ENCODE results near the gene AKNA. TPM values are rescaled to one million over a fixed set of nuclear protein-coding genes. Genes with fewer than 3 reads are reported as not detected.

AKNA gene
- total and polyA plus RNA-seq, 7 experiments from 2014 or later: 20.5 to 403 (median 347) TPM

- no peak for ATAC-seq
- peaks cover 61 to 71% of the 10 kb centered on the region in 2 donors for H3K4me1 ChIP-seq (ENCODE audit: control insufficient read depth in 2 of 2, insufficient read depth in 2 of 2, low read length in 2 of 2)
- H3K4me3 ChIP-seq (ENCODE audit: low read length): peak overlapping the region; percentile 63
- POLR2A ChIA-PET: interaction anchor here (0.7 to 33.2 kb wide), 7 partner anchors 8 to 227 kb away, joined by 3 to 978 read pairs (median 6); no protein-coding TSS in a partner anchor
- H3K36me3 ChIP-seq (ENCODE audit: control insufficient read depth in 2 of 3, insufficient read depth in 3 of 3, low read length in 3 of 3): peaks cover 0 to 18% (median 6%) of the 10 kb centered on the region in 3 experiments
- H3K4me1 Mint-ChIP-seq: peaks cover 62 to 79% (median 70%) of the 10 kb centered on the region in 7 donors
- no peaks in the 10 kb centered on the region for H3K27me3 ChIP-seq (ENCODE audit: control insufficient read depth in 2 of 2, insufficient read depth in 2 of 2, low read length in 2 of 2)
- H3K36me3 Mint-ChIP-seq: peaks cover 8 to 59% (median 16%) of the 10 kb centered on the region in 5 donors
- peak overlapping the region; percentile 89 to 100 (median 96) for H3K4me3 Mint-ChIP-seq
- H3K27me3 Mint-ChIP-seq: no peaks in the 10 kb centered on the region
- H3K27ac ChIP-seq (ENCODE audit: low read depth, low read length): peak overlapping the region; percentile 87
- DNase-seq: no peak
- H3K9me3 ChIP-seq (ENCODE audit: control insufficient read depth in 2 of 3, low read length in 3 of 3): no peaks in the 10 kb centered on the region
- peaks cover 0 to 4% (median 0%) of the 10 kb centered on the region in 11 donors for H3K9me3 Mint-ChIP-seq
- peak overlapping the region; percentile 88 to 100 (median 96) for H3K27ac Mint-ChIP-seq
- CTCF ChIA-PET: interaction anchor here (0.8 to 2.0 kb wide), 4 partner anchors 16 to 117 kb away, joined by 3 to 7 read pairs (median 4); no protein-coding TSS in a partner anchor
- intact Hi-C loops (cut with micrococcal nuclease): loop anchor here (5.0 to 10.0 kb wide), 6 partner anchors 223 to 1165 kb away; partner anchors contain the start of genes TMEM268 (in 2 of the 2), C9orf43 (in 1 of the 2), COL27A1 (in 1 of the 2) and FKBP15 (in 1 of the 2)
Measured at GRCh38 chr9:114389612-114390368, 2.0 kb upstream of the AKNA start.

DNA sequence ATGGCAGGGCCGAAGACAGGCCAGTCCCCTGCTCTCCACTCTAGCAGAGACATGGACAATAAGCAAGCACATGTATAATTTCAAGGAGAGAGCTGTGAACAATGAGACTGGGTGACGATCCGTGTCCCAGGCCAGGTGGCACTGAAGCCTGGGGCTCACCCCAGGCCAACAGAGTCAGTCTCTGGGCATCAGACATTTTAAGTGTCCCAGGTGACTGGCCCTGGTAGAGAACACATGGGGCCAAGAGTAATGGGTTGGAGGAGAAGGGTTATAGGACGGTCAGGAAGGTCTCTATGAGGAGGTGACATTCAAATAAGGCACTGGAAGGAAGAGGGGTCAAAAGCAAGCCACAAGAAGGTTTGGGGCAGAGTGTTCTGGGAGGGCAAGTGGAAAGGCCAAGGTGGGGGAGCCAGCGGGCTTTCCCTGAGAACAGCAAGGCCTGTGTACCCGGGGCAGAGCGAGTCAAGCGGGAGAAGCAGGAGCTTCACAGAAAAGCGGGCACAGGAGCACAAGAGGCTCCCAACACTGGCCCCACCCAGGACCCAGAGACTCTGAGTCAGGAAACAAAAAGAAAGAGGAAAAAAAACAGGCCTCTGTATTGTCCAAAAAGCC, 1.1 kb upstream of the AKNA start:
- ATAC-seq: no peak
- H3K4me1 ChIP-seq (ENCODE audit: control insufficient read depth in 2 of 2, insufficient read depth in 2 of 2, low read length in 2 of 2): peaks cover 64 to 71% of the 10 kb centered on the region in 2 donors
- Mint-ChIP-seq H3K4me3 (peak overlapping the region; percentile 89 to 100 (median 96)), H3K4me1 (peaks cover 62 to 78% (median 69%) of the 10 kb centered on the region in 7 donors), H3K36me3 (peaks cover 8 to 61% (median 18%) of the 10 kb centered on the region in 5 donors), H3K27ac (peak overlapping the region; percentile 88 to 100 (median 96)), H3K9me3 (peaks cover 0 to 4% (median 0%) of the 10 kb centered on the region in 11 donors), H3K27me3 (no peaks in the 10 kb centered on the region)
- no peaks in the 10 kb centered on the region for H3K9me3 ChIP-seq (ENCODE audit: control insufficient read depth in 2 of 3, low read length in 3 of 3)
- H3K27ac ChIP-seq (ENCODE audit: low read depth, low read length): peak overlapping the region; percentile 87
- H3K27me3 ChIP-seq (ENCODE audit: control insufficient read depth in 2 of 2, insufficient read depth in 2 of 2, low read length in 2 of 2): no peaks in the 10 kb centered on the region
- CTCF ChIA-PET: interaction anchor here (0.5 to 1.7 kb wide), 5 partner anchors 10 to 39 kb away, joined by 3 to 5 read pairs (median 3); no protein-coding TSS in a partner anchor
- peaks cover 0 to 18% (median 10%) of the 10 kb centered on the region in 3 experiments for H3K36me3 ChIP-seq (ENCODE audit: control insufficient read depth in 2 of 3, insufficient read depth in 3 of 3, low read length in 3 of 3)
- no peak for DNase-seq
- POLR2A ChIA-PET: interaction anchor here (0.9 to 33.2 kb wide), 12 partner anchors 6 to 265 kb away, joined by 3 to 978 read pairs (median 8); partner anchors contain the start of genes ATP6V1G1 and WHRN
- peak overlapping the region; percentile 63 for H3K4me3 ChIP-seq (ENCODE audit: low read length)
- intact Hi-C loops (cut with micrococcal nuclease): loop anchor here (1.0 to 10.0 kb wide), 8 partner anchors 8 to 1164 kb away; partner anchors contain the start of genes TMEM268 (in 2 of the 2), C9orf43 (in 1 of the 2), COL27A1 (in 1 of the 2) and FKBP15 (in 1 of the 2)

DNA sequence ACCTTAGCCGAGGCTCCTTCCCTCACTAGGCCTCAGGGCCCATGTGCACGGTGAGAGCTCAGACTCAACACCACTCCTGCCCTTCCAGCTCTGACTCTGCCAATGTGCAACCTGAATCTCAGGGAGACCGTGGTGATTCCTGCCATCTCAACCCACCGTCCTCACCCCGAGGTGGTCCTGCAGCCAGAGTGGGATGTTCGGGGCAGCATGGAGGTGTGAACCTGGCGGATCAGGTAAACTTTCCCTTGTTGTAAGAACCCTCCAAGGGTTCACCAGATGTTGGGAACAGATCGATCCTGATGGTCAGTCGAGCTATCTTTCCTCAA, 538 bp upstream of the AKNA start:
- Histone ChIP-seq H3K4me1 (ENCODE audit: control insufficient read depth in 2 of 2, insufficient read depth in 2 of 2, low read length in 2 of 2) (peaks cover 69 to 71% of the 10 kb centered on the region in 2 donors), H3K9me3 (ENCODE audit: control insufficient read depth in 2 of 3, low read length in 3 of 3) (no peaks in the 10 kb centered on the region), H3K27me3 (ENCODE audit: control insufficient read depth in 2 of 2, insufficient read depth in 2 of 2, low read length in 2 of 2) (no peaks in the 10 kb centered on the region), H3K4me3 (ENCODE audit: low read length) (peak overlapping the region; percentile 63), H3K27ac (ENCODE audit: low read depth, low read length) (peak overlapping the region; percentile 87), H3K36me3 (ENCODE audit: control insufficient read depth in 2 of 3, insufficient read depth in 3 of 3, low read length in 3 of 3) (peaks cover 0 to 18% (median 10%) of the 10 kb centered on the region in 3 experiments)
- no peak for DNase-seq
- Mint-ChIP-seq H3K27ac (peak overlapping the region; percentile 88 to 100 (median 96)), H3K27me3 (no peaks in the 10 kb centered on the region), H3K4me1 (peaks cover 62 to 78% (median 69%) of the 10 kb centered on the region in 7 donors), H3K4me3 (peak overlapping the region; percentile 89 to 100 (median 96)), H3K36me3 (peaks cover 8 to 65% (median 21%) of the 10 kb centered on the region in 5 donors), H3K9me3 (peaks cover 0 to 4% (median 0%) of the 10 kb centered on the region in 11 donors)
- intact Hi-C loops (cut with micrococcal nuclease): loop anchor here (1.0 to 10.0 kb wide), 8 partner anchors 9 to 1164 kb away; partner anchors contain the start of genes TMEM268 (in 2 of the 2), C9orf43 (in 1 of the 2), COL27A1 (in 1 of the 2) and FKBP15 (in 1 of the 2)
- no peak for ATAC-seq
- CTCF ChIA-PET: interaction anchor here (0.9 to 7.0 kb wide), 5 partner anchors 7 to 265 kb away, joined by 3 to 54 read pairs (median 9); no protein-coding TSS in a partner anchor
- POLR2A ChIA-PET: interaction anchor here (0.9 to 33.2 kb wide), 12 partner anchors 7 to 265 kb away, joined by 3 to 978 read pairs (median 8); partner anchors contain the start of genes ATP6V1G1 and WHRN

- Histone ChIP-seq H3K36me3 (ENCODE audit: control insufficient read depth in 2 of 3, insufficient read depth in 3 of 3, low read length in 3 of 3) (peaks cover 0 to 19% (median 10%) of the 10 kb centered on the region in 3 experiments), H3K4me1 (ENCODE audit: control insufficient read depth in 2 of 2, insufficient read depth in 2 of 2, low read length in 2 of 2) (peaks cover 71% of the 10 kb centered on the region in 2 donors), H3K27me3 (ENCODE audit: control insufficient read depth in 2 of 2, insufficient read depth in 2 of 2, low read length in 2 of 2) (no peaks in the 10 kb centered on the region), H3K27ac (ENCODE audit: low read depth, low read length) (peak overlapping the region; percentile 87), H3K4me3 (ENCODE audit: low read length) (peak overlapping the region; percentile 63), H3K9me3 (ENCODE audit: control insufficient read depth in 2 of 3, low read length in 3 of 3) (no peaks in the 10 kb centered on the region)
- H3K4me3 Mint-ChIP-seq: peak overlapping the region; percentile 89 to 100 (median 96)
- ChIA-PET CTCF (interaction anchor here (0.6 to 7.0 kb wide), 13 partner anchors 8 to 266 kb away, joined by 3 to 54 read pairs (median 7); partner anchors contain the start of gene COL27A1), POLR2A (interaction anchor here (0.6 to 33.2 kb wide), 16 partner anchors 8 to 542 kb away, joined by 3 to 978 read pairs (median 8); partner anchors contain the start of genes ATP6V1G1, TMEM268 and WHRN)
- H3K27me3 Mint-ChIP-seq: no peaks in the 10 kb centered on the region
- H3K9me3 Mint-ChIP-seq: peaks cover 0 to 4% (median 0%) of the 10 kb centered on the region in 11 donors
- peaks cover 8 to 70% (median 23%) of the 10 kb centered on the region in 5 donors for H3K36me3 Mint-ChIP-seq
- peaks cover 64 to 78% (median 70%) of the 10 kb centered on the region in 7 donors for H3K4me1 Mint-ChIP-seq
- DNase-seq (no peak), ATAC-seq (no peak)
- H3K27ac Mint-ChIP-seq: peak overlapping the region; percentile 88 to 100 (median 96)
- intact Hi-C loops (cut with micrococcal nuclease): loop anchor here (5.0 to 10.0 kb wide), 6 partner anchors 225 to 1162 kb away; partner anchors contain the start of genes TMEM268 (in 2 of the 2), C9orf43 (in 1 of the 2), COL27A1 (in 1 of the 2) and FKBP15 (in 1 of the 2)
Measured at GRCh38 chr9:114386886-114387679, 699 bp downstream of the AKNA start.

- H3K4me3 Mint-ChIP-seq: peak overlapping the region; percentile 89 to 100 (median 96)
- Histone ChIP-seq H3K27me3 (ENCODE audit: control insufficient read depth in 2 of 2, insufficient read depth in 2 of 2, low read length in 2 of 2) (no peaks in the 10 kb centered on the region), H3K27ac (ENCODE audit: low read depth, low read length) (peak overlapping the region; percentile 87), H3K4me3 (ENCODE audit: low read length) (peak overlapping the region; percentile 63), H3K9me3 (ENCODE audit: control insufficient read depth in 2 of 3, low read length in 3 of 3) (no peaks in the 10 kb centered on the region), H3K36me3 (ENCODE audit: control insufficient read depth in 2 of 3, insufficient read depth in 3 of 3, low read length in 3 of 3) (peaks cover 0 to 22% (median 10%) of the 10 kb centered on the region in 3 experiments), H3K4me1 (ENCODE audit: control insufficient read depth in 2 of 2, insufficient read depth in 2 of 2, low read length in 2 of 2) (peaks cover 72 to 75% of the 10 kb centered on the region in 2 donors)
- H3K9me3 Mint-ChIP-seq: peaks cover 0 to 4% (median 0%) of the 10 kb centered on the region in 11 donors
- POLR2A ChIA-PET: interaction anchor here (0.6 to 33.2 kb wide), 11 partner anchors 9 to 542 kb away, joined by 4 to 978 read pairs (median 17); partner anchors contain the start of genes ATP6V1G1, TMEM268 and WHRN
- peaks cover 64 to 78% (median 72%) of the 10 kb centered on the region in 7 donors for H3K4me1 Mint-ChIP-seq
- peak overlapping the region; percentile 88 to 100 (median 96) for H3K27ac Mint-ChIP-seq
- intact Hi-C loops (cut with micrococcal nuclease): loop anchor here (5.0 to 10.0 kb wide), 6 partner anchors 226 to 1162 kb away; partner anchors contain the start of genes TMEM268 (in 2 of the 2), C9orf43 (in 1 of the 2), COL27A1 (in 1 of the 2) and FKBP15 (in 1 of the 2)
- H3K27me3 Mint-ChIP-seq: no peaks in the 10 kb centered on the region
- CTCF ChIA-PET: interaction anchor here (0.6 to 7.0 kb wide), 14 partner anchors 9 to 353 kb away, joined by 3 to 54 read pairs (median 4); no protein-coding TSS in a partner anchor
- no peak for ATAC-seq
- DNase-seq: no peak
- H3K36me3 Mint-ChIP-seq: peaks cover 8 to 71% (median 27%) of the 10 kb centered on the region in 5 donors
Measured at GRCh38 chr9:114386361-114386885, 1.4 kb downstream of the AKNA start.

All from naive thymus-derived CD4-positive, alpha-beta T cell (primary cell).